AG04450 (cell line): ENCODE measurements around the gene PRKN. TPM values are rescaled to one million over a fixed set of nuclear protein-coding genes. Genes with fewer than 3 reads are reported as not detected.

Experiments
- CTCF ChIA-PET: fragments of 300-600, 350-600 bp; formaldehyde crosslinking; extraction: SDS; loops from one replicate; lab custom pipeline; 2022; ENCODE audit warnings: antibody characterized with exemption, inconsistent platforms; lab: Charles Lee
- POLR2A ChIA-PET: fragments of 350-600 bp; formaldehyde crosslinking; extraction: SDS; loops from one replicate; lab custom pipeline; 2021; ENCODE audit warnings: antibody characterized with exemption, inconsistent platforms; lab: Yijun Ruan, JAX
- DNase-seq: peaks from one replicate; pipeline ENCODE4 v3.0.0-alpha.2; 2011; ENCODE audit warnings: low read depth, low spot score
- H3K27ac ChIP-seq: one replicate; pipeline ENCODE4 v1.5.1; 2012; ENCODE audit warnings: low read depth, low read length, control low read depth
- H3K27me3 ChIP-seq: one replicate; pipeline ENCODE4 v1.6.0; 2012; ENCODE audit warnings: low read length; ENCODE audit not compliant: control insufficient read depth, insufficient read depth
- H3K4me3 ChIP-seq: 2 replicates; pipeline ENCODE4 v1.5.1; 2011; ENCODE audit warnings: mild to moderate bottlenecking, low read depth, low read length, control low read depth
- H3K9me3 ChIP-seq: 2 replicates; pipeline ENCODE4 v1.5.1; 2012; ENCODE audit warnings: low read length; ENCODE audit not compliant: control insufficient read depth, insufficient read depth
- CTCF ChIP-seq: IDR thresholded peaks from 2 replicates; pipeline ENCODE4 v1.5.1; 2011; ENCODE audit warnings: low read depth, low read length, control low read depth, inconsistent platforms
- polyA plus RNA-seq: library from polyadenylated mRNA; depleted of rRNA; stranded (reverse); fragments of >200 nt; gene quantifications from 2 replicates; pipeline ENCODE4 v1.2.3, GENCODE V29; 2011

The PRKN gene
- polyA plus RNA-seq, 1 experiment = not detected

GRCh38 chr6:162670345-162670744 is 57.2 kb downstream of the PRKN start:
- H3K4me3 ChIP-seq = no peak overlapping the region
- ChIA-PET POLR2A (no interaction called here), CTCF (no interaction called here)
- no peak for TF ChIP-seq CTCF
- H3K27ac ChIP-seq = no peak overlapping the region
- H3K9me3 ChIP-seq = peaks cover 6% of the 10 kb centered on the region; the same call in 1 of the 2 replicates
- DNase-seq = no peak
- H3K27me3 ChIP-seq = no peaks in the 10 kb centered on the region

GRCh38 chr6:162666246-162666645 is 61.3 kb downstream of the PRKN start:
- TF ChIP-seq CTCF = no peak
- ChIA-PET POLR2A (no interaction called here), CTCF (no interaction called here)
- peaks cover 3% of the 10 kb centered on the region for H3K9me3 ChIP-seq
- no peak overlapping the region for H3K4me3 ChIP-seq
- no peaks in the 10 kb centered on the region for H3K27me3 ChIP-seq
- DNase-seq = no peak
- H3K27ac ChIP-seq = no peak overlapping the region

GRCh38 chr6:162653808-162654207 is 73.8 kb downstream of the PRKN start:
- Histone ChIP-seq H3K4me3 (no peak overlapping the region), H3K27ac (no peak overlapping the region), H3K9me3 (peaks cover 11% of the 10 kb centered on the region; the same call in 1 of the 2 replicates), H3K27me3 (no peaks in the 10 kb centered on the region)
- ChIA-PET POLR2A (no interaction called here), CTCF (no interaction called here)
- no peak for DNase-seq
- no peak for TF ChIP-seq CTCF

GRCh38 chr6:162651505-162651904 is 76.1 kb downstream of the PRKN start:
- H3K9me3 ChIP-seq = peaks cover 5% of the 10 kb centered on the region; the same call in 1 of the 2 replicates
- no peaks in the 10 kb centered on the region for H3K27me3 ChIP-seq
- no peak for TF ChIP-seq CTCF
- no peak for DNase-seq
- no peak overlapping the region for H3K4me3 ChIP-seq
- ChIA-PET POLR2A (no interaction called here), CTCF (no interaction called here)
- H3K27ac ChIP-seq = no peak overlapping the region

GRCh38 chr6:162649271-162649670 is 78.3 kb downstream of the PRKN start:
- no peak overlapping the region for H3K4me3 ChIP-seq
- DNase-seq = no peak
- ChIA-PET POLR2A (no interaction called here), CTCF (no interaction called here)
- TF ChIP-seq CTCF = no peak
- H3K27me3 ChIP-seq = no peaks in the 10 kb centered on the region
- H3K27ac ChIP-seq = no peak overlapping the region
- peaks cover 5% of the 10 kb centered on the region for H3K9me3 ChIP-seq
